ENCODE measurements around the gene SSH2. TPM values are rescaled to one million over a fixed set of nuclear protein-coding genes. Genes with fewer than 3 reads are reported as not detected.

SSH2 gene
- total and polyA plus RNA-seq, 2 of the 13 experiments (the other 11 are each of a cell fraction or from before 2014, with no cell fraction given) = 6.0 to 6.4 TPM

GRCh38 chr17:29753845-29754439 lies 176.1 kb downstream of the SSH2 start:
- intact Hi-C loops (cut with micrococcal nuclease; ENCODE audit: unreplicated experiment) (no loop called here), in situ Hi-C loops (cut with HindIII; ENCODE audit: extremely low pct_ligation_motif_present, low pct_unique_long_range_greater_than_20kb) (no loop called here)
- BruUV-seq (replicated peaks) = no TSS peak
- no peak overlapping the region for H2AFZ ChIP-seq (ENCODE audit: low read length)
- 86% methylated on average over 2 of the region's 2 CpGs for WGBS (ENCODE audit: low lambda C conversion rate)
- no peaks in the 10 kb centered on the region; a peak in 1 of 5 replicates for H3K36me3 ChIP-seq (replicated peaks in 1 of 2; ENCODE audit: control insufficient read depth in 1 of 2, insufficient read depth in 2 of 2, low read length in 2 of 2)
- no peak for FAIRE-seq
- POLR2A ChIA-PET = no interaction called here
- no peak overlapping the region for H3K4me3 ChIP-seq (replicated peaks in 1 of 3; ENCODE audit: insufficient read depth in 1 of 3, low read depth in 2 of 3, low read length in 3 of 3)
- no peaks in the 10 kb centered on the region for H3K27me3 ChIP-seq (ENCODE audit: control insufficient read depth in 1 of 2, insufficient read depth in 2 of 2, low read length in 2 of 2)
- H3K4me2 ChIP-seq (ENCODE audit: low read depth, low read length) = no peak overlapping the region
- H4K20me1 ChIP-seq (ENCODE audit: insufficient read depth, low read length) = no peaks in the 10 kb centered on the region
- no peak for DNase-seq (ENCODE audit: low spot score)
- H3K9ac ChIP-seq (ENCODE audit: insufficient read depth, low read depth, low read length) = no peak overlapping the region
- ATAC-seq = no peak
- 0 out of 2 replicates have a peak, but pooled peaks cover 5% of the 10 kb centered on the region for H3K4me1 ChIP-seq (ENCODE audit: insufficient read depth, low read length)
- H3K27ac ChIP-seq (ENCODE audit: extremely low read length, insufficient read depth, low read length) = no peak overlapping the region
- CTCF ChIA-PET (ENCODE audit: low intra/inter-chr PET ratio, low total read pairs) = no interaction called here
- no peaks in the 10 kb centered on the region for H3K9me3 ChIP-seq (ENCODE audit: low read length)
- no peaks in the 10 kb centered on the region for H3K79me2 ChIP-seq (ENCODE audit: insufficient read depth, low read length)
- TF ChIP-seq MIXL1 (CRISPR knock-in tag; IDR thresholded peaks at IDR 0.05) (no peak), ZBTB2 (CRISPR knock-in tag; IDR thresholded peaks at IDR 0.05; ENCODE audit: low read depth) (no peak), XBP1 (CRISPR knock-in tag; IDR thresholded peaks at IDR 0.05) (no peak), ZNF451 (CRISPR knock-in tag; IDR thresholded peaks at IDR 0.05) (no peak), RFXANK (CRISPR knock-in tag; IDR thresholded peaks at IDR 0.05) (no peak), ZFAT (CRISPR knock-in tag; conservative IDR thresholded peaks at IDR 0.05) (no peak), RAD51 (IDR thresholded peaks at IDR 0.05; ENCODE audit: borderline replicate concordance) (no peak), ZNF407 (CRISPR knock-in tag; IDR thresholded peaks at IDR 0.05; ENCODE audit: not compliant biosample characterization) (no peak), MATR3 (CRISPR knock-in tag; IDR thresholded peaks at IDR 0.05) (no peak), UBTF (CRISPR knock-in tag; IDR thresholded peaks at IDR 0.05) (no peak)

All from HepG2 (cell line).